HepG2 (cell line): ENCODE data around the gene XPC. TPM values are rescaled to one million over a fixed set of nuclear protein-coding genes. Genes with fewer than 3 reads are reported as not detected.

ENCODE experiments used
- ATAC-seq: fragments of 200-7000 bp; cut with Tn5 transposase; 3 replicates; pipeline ENCODE4 v1.9.1; 2020; ENCODE audit warnings: mild to moderate bottlenecking, moderate library complexity
- BruUV-seq: library from RNA; stranded (reverse); fragments of 400-500 nt; replicated peaks from 2 replicates; lab custom pipeline; 2021; lab: Mats Ljungman, UMichigan
- CTCF ChIA-PET: fragments of 300-600 bp; formaldehyde crosslinking; extraction: SDS; loops from one replicate; lab custom pipeline; 2021; ENCODE audit warnings: low total read pairs, inconsistent platforms, low intra/inter-chr PET ratio; lab: Yijun Ruan, JAX
- POLR2A ChIA-PET: fragments of 350-600 bp; sonication (Branson Sonifier 250); formaldehyde crosslinking; loops from one replicate; lab custom pipeline; 2020; ENCODE audit warnings: antibody characterized with exemption, inconsistent platforms; lab: Yijun Ruan, JAX
- DNase-seq: peaks from one replicate; pipeline ENCODE4 v3.0.0-alpha.2; 2015; ENCODE audit warnings: low spot score
- FAIRE-seq: peaks from 3 replicates; lab custom pipeline; 2011; peaks lifted over from hg19 to GRCh38; lab: Jason Lieb, UNC
- H2AFZ ChIP-seq: one replicate; pipeline ENCODE4 v1.6.1; 2011; ENCODE audit warnings: low read length, inconsistent platforms
- H3K27ac ChIP-seq: fragments of 300-600 bp; 3 replicates; pipeline ENCODE4 v1.8.0; 2011; ENCODE audit warnings: mixed run types, mild to moderate bottlenecking, mixed read lengths, low read length, inconsistent platforms; ENCODE audit not compliant: insufficient read depth; ENCODE audit errors: extremely low read length
- H3K27me3 ChIP-seq, 2 experiments: fragments of 200-600 bp in 1 of 2; 2 replicates in 1 of 2; 3 replicates in 1 of 2; pipeline versions ENCODE4 v1.6.0 to v1.8.0; 2011; ENCODE audit warnings: low read length in 2 of 2, mild to moderate bottlenecking in 2 of 2, moderate library complexity in 2 of 2, inconsistent platforms in 1 of 2; ENCODE audit not compliant: insufficient read depth in 2 of 2, control insufficient read depth in 1 of 2
- H3K36me3 ChIP-seq, 2 experiments: fragments of 200-600 bp in 1 of 2; replicated peaks in 1 of 2; 2 replicates in 1 of 2; 3 replicates in 1 of 2; pipeline versions ENCODE4 v1.5.1 to v1.8.0; 2011; ENCODE audit warnings: low read length in 2 of 2, inconsistent platforms in 1 of 2; ENCODE audit not compliant: insufficient read depth in 2 of 2, control insufficient read depth in 1 of 2
- H3K4me1 ChIP-seq: 2 replicates; pipeline ENCODE4 v1.5.1; 2012; ENCODE audit warnings: low read length, inconsistent platforms; ENCODE audit not compliant: insufficient read depth
- H3K4me2 ChIP-seq: 2 replicates; pipeline ENCODE4 v1.6.0; 2011; ENCODE audit warnings: low read depth, low read length, inconsistent platforms
- H3K4me3 ChIP-seq, 3 experiments: fragments of 200-600 bp in 1 of 3; sonication (generic), shearing (Covaris generic) in 1 of 3; replicated peaks in 1 of 3; 2 replicates each; pipeline ENCODE4 v1.5.1; 2011 to 2016; ENCODE audit warnings: low read length in 3 of 3, inconsistent platforms in 2 of 3, low read depth in 2 of 3, mild to moderate bottlenecking in 2 of 3, control low read depth in 1 of 3, mixed read lengths in 1 of 3; ENCODE audit not compliant: insufficient read depth in 1 of 3
- H3K79me2 ChIP-seq: one replicate; pipeline ENCODE4 v1.6.1; 2011; ENCODE audit warnings: low read length, inconsistent platforms; ENCODE audit not compliant: insufficient read depth
- H3K9ac ChIP-seq: 2 replicates; pipeline ENCODE4 v1.6.0; 2011; ENCODE audit warnings: mild to moderate bottlenecking, low read depth, low read length, inconsistent platforms; ENCODE audit not compliant: insufficient read depth
- H3K9me3 ChIP-seq: 2 replicates; pipeline ENCODE4 v1.5.1; 2012; ENCODE audit warnings: mild to moderate bottlenecking, low read length
- H4K20me1 ChIP-seq: 2 replicates; pipeline ENCODE4 v1.6.0; 2011; ENCODE audit warnings: inconsistent platforms, mild to moderate bottlenecking, low read length, moderate library complexity; ENCODE audit not compliant: insufficient read depth
- FIP1L1 ChIP-seq: fragments of 200-400 bp; formaldehyde crosslinking; IDR thresholded peaks from 2 replicates; pipeline ENCODE4 v1.6.1; 2018; ENCODE audit warnings: low read depth, mild to moderate bottlenecking, low read length, moderate library complexity, borderline replicate concordance; ENCODE audit not compliant: insufficient read depth
- JUNB ChIP-seq: sonication (generic); formaldehyde crosslinking; IDR thresholded peaks from 2 replicates; pipeline ENCODE4 v1.8.0; 2022; ENCODE audit warnings: missing genetic modification reagents, mild to moderate bottlenecking, borderline replicate concordance
- SOX5 ChIP-seq: IDR thresholded peaks from 2 replicates; pipeline ENCODE4 v1.6.1; 2016; ENCODE audit warnings: borderline replicate concordance
- ZFAT ChIP-seq: sonication (generic); formaldehyde crosslinking; conservative IDR thresholded peaks from 2 replicates; pipeline ENCODE4 v1.8.1; 2023; ENCODE audit warnings: missing genetic modification reagents, inconsistent platforms
- ZNF335 ChIP-seq: sonication (generic); formaldehyde crosslinking; IDR thresholded peaks from 2 replicates; pipeline ENCODE4 v1.4.0; 2020; ENCODE audit warnings: missing genetic modification reagents
- ZNF773 ChIP-seq: sonication (generic); formaldehyde crosslinking; IDR thresholded peaks from 2 replicates; pipeline ENCODE4 v1.4.0; 2020; ENCODE audit warnings: missing genetic modification reagents, borderline replicate concordance
- WGBS: methylation state at CpG from one replicate; pipeline ENCODE4 v1.1.6; 2017; ENCODE audit warnings: low lambda C conversion rate; 5-methylcytosine and 5-hydroxymethylcytosine counted together
- in situ Hi-C: cut with HindIII; loops from 2 replicates; pipeline ENCODE4 v1.10.0; 2017; ENCODE audit warnings: low pct_unique_long_range_greater_than_20kb; ENCODE audit not compliant: extremely low pct_ligation_motif_present
- intact Hi-C: fragments of 100-400 bp; cut with micrococcal nuclease; formaldehyde crosslinking; loops from one replicate; pipeline ENCODE4 v1.10.0; 2022; ENCODE audit not compliant: unreplicated experiment
- polyA plus RNA-seq, 8 experiments: library from polyadenylated mRNA; depleted of rRNA in 3 of 8; stranded (reverse) in 7 of 8; unstranded in 1 of 8; fragments of >200 nt; fragmentation: Illumina TruSeq in 4 of 8; extraction: Trizol in 4 of 8; gene quantifications; 2 replicates each; pipeline versions ENCODE4 v1.2.1 to v1.2.3, GENCODE V29; 2011 to 2016; ENCODE audit warnings: low read depth in 4 of 8, missing spikeins in 1 of 8, mixed read lengths in 1 of 8; ENCODE audit not compliant: insufficient read depth in 1 of 8
- total RNA-seq, 5 experiments: library from RNA; depleted of rRNA; stranded (reverse); fragments of >200 nt; fragmentation: Illumina TruSeq; extraction: Trizol; gene quantifications; 2 replicates each; pipeline ENCODE4 v1.2.3, GENCODE V29; 2016; ENCODE audit warnings: low read depth in 1 of 5
- TF ChIP-seq, protein P1 (sequence below): sonication (generic); formaldehyde crosslinking; IDR thresholded peaks from 2 replicates; pipeline ENCODE4 v1.5.0; 2020; ENCODE audit warnings: missing genetic modification reagents
- TF ChIP-seq, protein P2 (sequence below): sonication (generic); formaldehyde crosslinking; IDR thresholded peaks from 2 replicates; pipeline ENCODE4 v1.8.0; 2023; ENCODE audit warnings: mild to moderate bottlenecking, missing genetic modification reagents

XPC gene
- total and polyA plus RNA-seq, 2 of the 13 experiments (the other 11 are each of a cell fraction or from before 2014, with no cell fraction given) = 9.4 to 24.1 TPM

DNA sequence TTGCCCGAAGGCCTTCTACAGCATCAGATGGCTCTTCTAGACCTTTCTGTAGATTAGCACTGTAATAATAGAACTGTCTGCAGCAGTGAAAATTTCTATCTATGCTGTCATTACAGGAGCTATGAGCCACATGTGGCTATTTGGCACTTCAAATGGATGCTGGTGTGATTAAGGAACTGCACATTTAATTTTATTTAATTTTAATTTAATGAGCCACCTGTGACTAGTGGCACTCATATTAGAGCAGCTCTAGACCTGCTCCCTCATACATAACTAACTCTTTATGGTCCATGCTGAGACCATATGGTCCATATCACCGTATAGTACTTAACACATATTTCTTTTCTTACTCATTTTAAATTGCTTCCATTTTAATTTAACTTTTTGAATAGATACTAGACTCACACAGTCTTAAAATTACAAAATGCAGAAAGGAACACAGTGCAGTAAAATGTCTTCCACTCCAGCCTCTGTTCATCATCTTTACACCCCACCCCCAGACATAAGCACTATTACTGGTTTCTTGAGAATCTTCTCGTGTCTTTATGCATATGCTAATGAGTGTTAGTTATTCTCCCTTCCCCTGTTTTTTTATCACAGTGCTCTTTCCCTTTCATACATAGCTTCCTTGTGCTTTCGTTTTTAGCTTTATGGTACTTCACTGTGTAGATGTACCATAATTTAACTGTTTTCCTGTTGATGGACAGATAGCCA, 9.8 kb upstream of the XPC start:
- FAIRE-seq = no peak
- WGBS = 80% methylated on average over 4 of the region's 4 CpGs
- no peak overlapping the region for H3K9ac ChIP-seq
- CTCF ChIA-PET = no interaction called here
- in situ Hi-C loops = no loop called here
- intact Hi-C loops = no loop called here
- POLR2A ChIA-PET = no interaction called here
- peaks cover 34% of the 10 kb centered on the region for H3K79me2 ChIP-seq
- no peak for ATAC-seq
- H3K36me3 ChIP-seq = peaks cover 3 to 31% of the 10 kb centered on the region in 2 experiments
- H3K27ac ChIP-seq = no peak overlapping the region
- no peaks in the 10 kb centered on the region for H3K9me3 ChIP-seq
- H3K4me3 ChIP-seq = no peak overlapping the region
- no peak overlapping the region for H3K4me2 ChIP-seq
- H3K4me1 ChIP-seq = peaks cover 2% of the 10 kb centered on the region
- no peaks in the 10 kb centered on the region for H4K20me1 ChIP-seq
- no peak overlapping the region for H2AFZ ChIP-seq
- no peak for DNase-seq
- BruUV-seq = no TSS peak
- TF ChIP-seq ZNF335 (CRISPR knock-in tag) (no peak), ZFAT (CRISPR knock-in tag) (no peak), JUNB (CRISPR knock-in tag) (no peak), FIP1L1 (no peak), ZNF773 (CRISPR knock-in tag) (no peak), SOX5 (CRISPR knock-in tag) (no peak)
- TF ChIP-seq, protein P1, sequence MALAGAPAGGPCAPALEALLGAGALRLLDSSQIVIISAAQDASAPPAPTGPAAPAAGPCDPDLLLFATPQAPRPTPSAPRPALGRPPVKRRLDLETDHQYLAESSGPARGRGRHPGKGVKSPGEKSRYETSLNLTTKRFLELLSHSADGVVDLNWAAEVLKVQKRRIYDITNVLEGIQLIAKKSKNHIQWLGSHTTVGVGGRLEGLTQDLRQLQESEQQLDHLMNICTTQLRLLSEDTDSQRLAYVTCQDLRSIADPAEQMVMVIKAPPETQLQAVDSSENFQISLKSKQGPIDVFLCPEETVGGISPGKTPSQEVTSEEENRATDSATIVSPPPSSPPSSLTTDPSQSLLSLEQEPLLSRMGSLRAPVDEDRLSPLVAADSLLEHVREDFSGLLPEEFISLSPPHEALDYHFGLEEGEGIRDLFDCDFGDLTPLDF (CRISPR knock-in tag) = no peak
- TF ChIP-seq, protein P2, sequence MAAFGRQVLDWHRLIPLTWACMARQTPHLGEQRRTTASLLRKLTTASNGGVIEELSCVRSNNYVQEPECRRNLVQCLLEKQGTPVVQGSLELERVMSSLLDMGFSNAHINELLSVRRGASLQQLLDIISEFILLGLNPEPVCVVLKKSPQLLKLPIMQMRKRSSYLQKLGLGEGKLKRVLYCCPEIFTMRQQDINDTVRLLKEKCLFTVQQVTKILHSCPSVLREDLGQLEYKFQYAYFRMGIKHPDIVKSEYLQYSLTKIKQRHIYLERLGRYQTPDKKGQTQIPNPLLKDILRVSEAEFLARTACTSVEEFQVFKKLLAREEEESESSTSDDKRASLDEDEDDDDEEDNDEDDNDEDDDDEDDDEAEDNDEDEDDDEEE (CRISPR knock-in tag) = no peak
- H3K27me3 ChIP-seq = no peaks in the 10 kb centered on the region
